Calu3 (cell line): ENCODE data around the gene PCDHGA12. TPM values are rescaled to one million over a fixed set of nuclear protein-coding genes. Genes with fewer than 3 reads are reported as not detected.
"Not testable (repeated sequence)": the region's sequence is repeated elsewhere in the genome, so short reads cannot be mapped to it uniquely, and the experiment has no call there.

Experiments used
- BruUV-seq: library from RNA; stranded (reverse); fragments of 400-500 nt; replicated peaks from 2 replicates; lab custom pipeline; 2021; lab: Mats Ljungman, UMichigan
- CTCF ChIA-PET: fragments of 300-600 bp; sonication (Branson Sonifier 250); formaldehyde crosslinking; loops from one replicate; lab custom pipeline; 2022; ENCODE audit warnings: antibody characterized with exemption; lab: Charles Lee
- DNase-seq: peaks from one replicate; pipeline ENCODE4 v3.0.0; 2022
- H3K27ac Mint-ChIP-seq: one replicate; pipeline ENCODE4 v1.8.0; 2022; ENCODE audit warnings: mixed read lengths; ENCODE audit not compliant: unreplicated experiment
- H3K27me3 Mint-ChIP-seq: one replicate; pipeline ENCODE4 v1.8.0; 2022; ENCODE audit warnings: mixed read lengths; ENCODE audit not compliant: unreplicated experiment
- H3K36me3 Mint-ChIP-seq: one replicate; pipeline ENCODE4 v1.8.0; 2022; ENCODE audit warnings: mild to moderate bottlenecking, moderate library complexity, mixed read lengths; ENCODE audit not compliant: insufficient read depth, unreplicated experiment
- H3K4me1 Mint-ChIP-seq: one replicate; pipeline ENCODE4 v1.8.0; 2022; ENCODE audit warnings: mild to moderate bottlenecking, low read depth, mixed read lengths; ENCODE audit not compliant: unreplicated experiment
- H3K4me3 Mint-ChIP-seq: one replicate; pipeline ENCODE4 v1.8.0; 2022; ENCODE audit warnings: mild to moderate bottlenecking, low read depth, moderate library complexity, mixed read lengths; ENCODE audit not compliant: unreplicated experiment
- H3K9me3 Mint-ChIP-seq: one replicate; pipeline ENCODE4 v1.8.0; 2022; ENCODE audit warnings: low read depth, mixed read lengths; ENCODE audit not compliant: unreplicated experiment
- intact Hi-C: fragments of 100-400 bp; cut with micrococcal nuclease; formaldehyde crosslinking; loops from one replicate; pipeline ENCODE4 v1.10.0; 2022; ENCODE audit not compliant: unreplicated experiment
- total RNA-seq: library from RNA; stranded (reverse); gene quantifications from 2 replicates; pipeline ENCODE4 v1.2.3, GENCODE V29; 2022
- TF ChIP-seq, protein P1 (sequence below): fragments of 200-600 bp; IDR thresholded peaks from one replicate; pipeline ENCODE4 v1.8.0; 2022; ENCODE audit warnings: antibody characterized with exemption; ENCODE audit not compliant: unreplicated experiment

Gene PCDHGA12
- total RNA-seq, 1 experiment from 2014 or later = 2.9 TPM

DNA sequence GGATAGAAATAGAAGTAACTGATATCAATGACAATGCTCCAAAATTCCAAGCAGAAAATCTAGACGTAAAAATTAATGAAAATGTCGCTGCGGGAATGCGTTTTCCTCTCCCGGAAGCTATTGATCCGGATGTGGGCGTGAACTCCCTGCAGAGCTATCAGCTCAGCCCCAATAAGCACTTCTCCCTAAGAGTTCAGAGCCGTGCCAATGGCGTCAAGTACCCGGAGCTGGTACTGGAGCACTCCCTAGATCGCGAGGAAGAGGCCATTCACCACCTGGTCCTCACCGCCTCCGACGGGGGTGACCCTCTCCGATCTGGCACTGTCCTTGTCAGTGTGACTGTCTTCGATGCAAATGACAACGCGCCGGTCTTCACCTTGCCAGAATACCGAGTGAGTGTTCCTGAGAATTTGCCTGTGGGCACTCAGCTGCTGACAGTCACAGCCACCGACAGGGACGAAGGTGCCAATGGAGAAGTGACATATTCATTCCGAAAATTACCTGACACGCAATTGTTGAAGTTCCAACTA, 16.7 kb upstream of the PCDHGA12 start:
- BruUV-seq = no TSS peak
- peaks cover 20% of the 10 kb centered on the region for H3K9me3 Mint-ChIP-seq
- H3K4me3 Mint-ChIP-seq = no peak overlapping the region
- peaks cover 20% of the 10 kb centered on the region for H3K4me1 Mint-ChIP-seq
- intact Hi-C loops = no loop called here
- CTCF ChIA-PET = no interaction called here
- no peaks in the 10 kb centered on the region for H3K27me3 Mint-ChIP-seq
- TF ChIP-seq, protein P1, sequence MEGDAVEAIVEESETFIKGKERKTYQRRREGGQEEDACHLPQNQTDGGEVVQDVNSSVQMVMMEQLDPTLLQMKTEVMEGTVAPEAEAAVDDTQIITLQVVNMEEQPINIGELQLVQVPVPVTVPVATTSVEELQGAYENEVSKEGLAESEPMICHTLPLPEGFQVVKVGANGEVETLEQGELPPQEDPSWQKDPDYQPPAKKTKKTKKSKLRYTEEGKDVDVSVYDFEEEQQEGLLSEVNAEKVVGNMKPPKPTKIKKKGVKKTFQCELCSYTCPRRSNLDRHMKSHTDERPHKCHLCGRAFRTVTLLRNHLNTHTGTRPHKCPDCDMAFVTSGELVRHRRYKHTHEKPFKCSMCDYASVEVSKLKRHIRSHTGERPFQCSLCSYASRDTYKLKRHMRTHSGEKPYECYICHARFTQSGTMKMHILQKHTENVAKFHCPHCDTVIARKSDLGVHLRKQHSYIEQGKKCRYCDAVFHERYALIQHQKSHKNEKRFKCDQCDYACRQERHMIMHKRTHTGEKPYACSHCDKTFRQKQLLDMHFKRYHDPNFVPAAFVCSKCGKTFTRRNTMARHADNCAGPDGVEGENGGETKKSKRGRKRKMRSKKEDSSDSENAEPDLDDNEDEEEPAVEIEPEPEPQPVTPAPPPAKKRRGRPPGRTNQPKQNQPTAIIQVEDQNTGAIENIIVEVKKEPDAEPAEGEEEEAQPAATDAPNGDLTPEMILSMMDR = no peak
- H3K36me3 Mint-ChIP-seq = peaks cover 29% of the 10 kb centered on the region
- no peak overlapping the region for H3K27ac Mint-ChIP-seq
- no peak for DNase-seq

DNA sequence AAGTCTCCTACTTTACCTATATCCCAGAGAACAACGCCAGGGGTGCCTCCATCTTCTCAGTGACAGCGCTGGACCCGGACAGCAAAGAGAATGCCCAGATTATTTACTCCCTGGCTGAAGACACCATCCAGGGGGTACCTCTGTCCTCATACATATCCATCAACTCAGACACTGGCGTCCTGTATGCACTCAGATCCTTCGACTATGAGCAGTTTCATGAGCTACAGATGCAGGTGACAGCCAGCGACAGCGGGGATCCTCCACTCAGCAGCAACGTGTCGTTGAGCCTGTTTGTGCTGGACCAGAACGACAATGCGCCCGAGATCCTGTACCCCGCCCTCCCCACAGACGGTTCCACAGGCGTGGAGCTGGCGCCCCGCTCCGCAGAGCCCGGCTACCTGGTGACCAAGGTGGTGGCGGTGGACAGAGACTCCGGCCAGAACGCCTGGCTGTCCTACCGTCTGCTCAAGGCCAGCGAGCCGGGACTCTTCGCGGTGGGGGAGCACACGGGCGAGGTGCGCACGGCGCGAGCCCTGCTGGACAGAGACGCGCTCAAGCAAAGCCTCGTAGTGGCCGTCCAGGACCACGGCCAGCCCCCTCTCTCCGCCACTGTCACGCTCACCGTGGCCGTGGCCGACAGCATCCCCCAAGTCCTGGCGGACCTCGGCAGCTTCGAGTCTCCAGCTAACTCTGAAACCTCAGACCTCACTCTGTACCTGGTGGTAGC, 15.6 kb upstream of the PCDHGA12 start:
- DNase-seq, H3K27me3 Mint-ChIP-seq, BruUV-seq, H3K4me3 Mint-ChIP-seq, intact Hi-C loops, CTCF ChIA-PET, H3K27ac Mint-ChIP-seq: not testable (repeated sequence)
- Mint-ChIP-seq H3K9me3 (peaks cover 20% of the 10 kb centered on the region), H3K36me3 (peaks cover 36% of the 10 kb centered on the region), H3K4me1 (peaks cover 15% of the 10 kb centered on the region)

DNA sequence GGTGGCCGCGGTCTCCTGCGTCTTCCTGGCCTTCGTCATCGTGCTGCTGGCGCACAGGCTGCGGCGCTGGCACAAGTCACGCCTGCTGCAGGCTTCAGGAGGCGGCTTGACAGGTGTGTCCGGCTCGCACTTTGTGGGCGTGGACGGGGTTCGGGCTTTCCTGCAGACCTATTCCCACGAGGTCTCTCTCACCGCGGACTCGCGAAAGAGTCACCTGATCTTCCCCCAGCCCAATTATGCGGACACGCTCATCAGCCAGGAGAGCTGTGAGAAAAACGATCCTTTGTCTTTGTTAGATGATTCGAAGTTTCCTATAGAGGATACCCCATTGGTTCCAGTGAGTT, 15.1 kb upstream of the PCDHGA12 start:
- H3K4me3 Mint-ChIP-seq, CTCF ChIA-PET, H3K27me3 Mint-ChIP-seq: not testable (repeated sequence)

DNA sequence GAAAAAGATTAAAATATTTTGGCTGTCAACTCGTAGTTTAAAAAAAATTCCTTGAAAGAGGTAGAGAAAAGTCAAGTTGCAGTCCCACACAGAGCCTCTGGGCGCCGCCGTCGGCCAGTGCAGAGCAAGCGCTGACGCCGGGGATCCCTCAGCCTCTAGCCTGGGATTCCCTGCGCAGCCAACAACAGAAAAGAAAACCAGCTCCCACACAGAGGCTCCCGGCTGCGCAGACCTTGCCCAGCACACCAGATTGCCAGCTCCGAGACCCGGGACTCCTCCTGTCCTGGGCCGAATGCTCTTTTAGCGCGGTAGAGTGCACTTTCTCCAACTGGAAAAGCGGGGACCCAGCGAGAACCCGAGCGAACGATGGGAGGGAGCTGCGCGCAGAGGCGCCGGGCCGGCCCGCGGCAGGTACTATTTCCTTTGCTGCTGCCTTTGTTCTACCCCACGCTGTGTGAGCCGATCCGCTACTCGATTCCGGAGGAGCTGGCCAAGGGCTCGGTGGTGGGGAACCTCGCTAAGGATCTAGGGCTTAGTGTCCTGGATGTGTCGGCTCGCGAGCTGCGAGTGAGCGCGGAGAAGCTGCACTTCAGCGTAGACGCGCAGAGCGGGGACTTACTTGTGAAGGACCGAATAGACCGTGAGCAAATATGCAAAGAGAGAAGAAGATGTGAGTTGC, 12.7 kb upstream of the PCDHGA12 start, which contains the start of gene PCDHGB7:
PCDHGB7 (plus strand) TSS at position 184 of the 679 bp plus-strand sequence; CDS start at position 367, 183 bp downstream.
- TF ChIP-seq, protein P1 = peak; percentile 75
- peak; percentile 88 for DNase-seq
- peaks cover 20% of the 10 kb centered on the region for H3K9me3 Mint-ChIP-seq
- peak within 1 kb of the TSS; percentile 66 for H3K27ac Mint-ChIP-seq
- CTCF ChIA-PET = interaction anchor here (0.6 to 1.7 kb wide), 14 partner anchors 9 to 202 kb away, joined by 3 to 14 read pairs (median 5); partner anchors contain the start of genes DIAPH1, PCDHB14, PCDHGA9 and PCDHGB5
- H3K36me3 Mint-ChIP-seq = peaks cover 37% of the 10 kb centered on the region
- intact Hi-C loops = loop anchor here (1.0 kb wide), 2 partner anchors 107 to 141 kb away; no protein-coding TSS in a partner anchor
- not testable (repeated sequence) for H3K27me3 Mint-ChIP-seq, H3K4me1 Mint-ChIP-seq, BruUV-seq
- peak within 1 kb of the TSS; percentile 69 for H3K4me3 Mint-ChIP-seq

More for the DNA sequence above, 15.1 kb upstream of the PCDHGA12 start:
- H3K27ac Mint-ChIP-seq, intact Hi-C loops, BruUV-seq, DNase-seq: not testable (repeated sequence)
- peaks cover 11% of the 10 kb centered on the region for H3K4me1 Mint-ChIP-seq
- H3K9me3 Mint-ChIP-seq = peaks cover 21% of the 10 kb centered on the region
- peaks cover 34% of the 10 kb centered on the region for H3K36me3 Mint-ChIP-seq
